Measurements from ENCODE around the gene TLK1.
A peak's percentile ranks its signal among the peaks of the same experiment; 100 is the strongest.

Gene TLK1

DNA sequence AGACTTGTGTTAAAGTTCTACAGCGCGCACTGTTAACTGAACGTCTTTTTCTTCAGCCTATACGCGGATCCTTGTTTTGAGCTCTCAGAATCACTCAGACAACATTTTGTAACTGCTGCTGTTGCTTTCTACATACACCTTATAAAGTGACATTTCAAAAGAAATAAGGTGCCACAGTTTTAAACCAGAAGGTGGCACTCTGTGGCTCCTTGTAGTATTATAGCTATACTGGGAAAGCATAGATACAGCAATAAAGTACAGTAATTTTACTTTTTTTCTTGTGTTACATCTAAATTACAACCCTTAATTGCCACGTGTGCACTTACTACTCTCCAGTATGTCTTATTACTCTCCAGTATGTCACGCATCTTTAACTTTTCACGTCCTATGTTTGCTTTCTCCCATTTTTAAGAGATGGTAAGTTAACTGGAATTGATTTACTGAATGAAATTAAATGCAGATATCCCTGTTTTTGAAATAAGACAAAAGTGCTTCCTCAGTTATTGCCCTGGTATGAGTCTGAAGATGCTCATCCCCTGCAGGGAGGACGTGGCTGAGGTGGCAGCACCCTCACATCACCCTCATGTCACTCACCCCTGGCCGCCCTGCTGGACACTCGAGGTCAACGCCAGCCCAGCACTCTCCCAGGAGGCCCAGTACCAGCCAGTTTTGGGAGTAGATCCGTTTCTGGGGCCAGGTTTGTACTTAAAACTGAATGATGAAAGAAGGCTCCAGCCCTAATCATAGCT lies 193.9 kb downstream of the TLK1 start:
- TF ChIP-seq, protein P1, sequence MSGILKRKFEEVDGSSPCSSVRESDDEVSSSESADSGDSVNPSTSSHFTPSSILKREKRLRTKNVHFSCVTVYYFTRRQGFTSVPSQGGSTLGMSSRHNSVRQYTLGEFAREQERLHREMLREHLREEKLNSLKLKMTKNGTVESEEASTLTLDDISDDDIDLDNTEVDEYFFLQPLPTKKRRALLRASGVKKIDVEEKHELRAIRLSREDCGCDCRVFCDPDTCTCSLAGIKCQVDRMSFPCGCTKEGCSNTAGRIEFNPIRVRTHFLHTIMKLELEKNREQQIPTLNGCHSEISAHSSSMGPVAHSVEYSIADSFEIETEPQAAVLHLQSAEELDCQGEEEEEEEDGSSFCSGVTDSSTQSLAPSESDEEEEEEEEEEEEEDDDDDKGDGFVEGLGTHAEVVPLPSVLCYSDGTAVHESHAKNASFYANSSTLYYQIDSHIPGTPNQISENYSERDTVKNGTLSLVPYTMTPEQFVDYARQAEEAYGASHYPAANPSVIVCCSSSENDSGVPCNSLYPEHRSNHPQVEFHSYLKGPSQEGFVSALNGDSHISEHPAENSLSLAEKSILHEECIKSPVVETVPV (CRISPR knock-in tag; IDR thresholded peaks at IDR 0.05), result no peak
- TF ChIP-seq CSDC2 (CRISPR knock-in tag; IDR thresholded peaks at IDR 0.05) (no peak), ESRRG (CRISPR knock-in tag; IDR thresholded peaks at IDR 0.05) (no peak), ISL1 (CRISPR knock-in tag; IDR thresholded peaks at IDR 0.05) (no peak), ZFP3 (CRISPR knock-in tag; IDR thresholded peaks at IDR 0.05) (no peak)
- ATAC-seq, result peak; percentile 68

DNA sequence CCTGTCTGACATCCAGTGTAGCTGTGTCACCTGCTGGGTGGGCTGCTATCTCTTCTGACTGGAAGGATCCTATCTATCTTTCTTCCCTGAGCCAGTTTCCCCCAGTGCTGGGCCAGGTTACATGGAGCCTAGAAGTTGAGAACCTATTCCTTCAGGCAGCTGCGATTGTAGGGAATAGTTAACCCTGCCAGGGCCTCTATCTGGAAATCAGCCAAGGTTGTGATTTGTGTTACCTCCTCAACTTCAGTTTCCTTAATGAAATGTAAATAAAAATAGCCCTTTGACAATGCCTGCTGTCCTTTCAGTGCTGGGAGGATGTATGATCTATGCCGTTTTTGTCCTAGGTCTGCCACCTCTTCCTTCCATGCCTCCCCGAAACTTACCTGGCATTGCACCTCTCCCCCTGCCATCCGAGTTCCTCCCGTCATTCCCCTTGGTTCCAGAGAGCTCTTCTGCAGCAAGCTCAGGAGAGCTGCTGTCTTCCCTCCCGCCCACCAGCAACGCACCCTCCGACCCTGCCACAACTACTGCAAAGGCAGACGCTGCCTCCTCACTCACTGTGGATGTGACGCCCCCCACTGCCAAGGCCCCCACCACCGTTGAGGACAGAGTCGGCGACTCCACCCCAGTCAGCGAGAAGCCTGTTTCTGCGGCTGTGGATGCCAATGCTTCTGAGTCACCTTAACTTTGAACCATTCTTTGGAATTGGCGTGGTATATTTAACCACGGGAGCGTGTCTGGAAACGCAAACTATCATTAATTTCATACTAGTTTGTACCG lies 195.1 kb downstream of the TLK1 start:
- no peak for TF ChIP-seq ZFP3 (CRISPR knock-in tag; IDR thresholded peaks at IDR 0.05)
- TF ChIP-seq, protein P2, sequence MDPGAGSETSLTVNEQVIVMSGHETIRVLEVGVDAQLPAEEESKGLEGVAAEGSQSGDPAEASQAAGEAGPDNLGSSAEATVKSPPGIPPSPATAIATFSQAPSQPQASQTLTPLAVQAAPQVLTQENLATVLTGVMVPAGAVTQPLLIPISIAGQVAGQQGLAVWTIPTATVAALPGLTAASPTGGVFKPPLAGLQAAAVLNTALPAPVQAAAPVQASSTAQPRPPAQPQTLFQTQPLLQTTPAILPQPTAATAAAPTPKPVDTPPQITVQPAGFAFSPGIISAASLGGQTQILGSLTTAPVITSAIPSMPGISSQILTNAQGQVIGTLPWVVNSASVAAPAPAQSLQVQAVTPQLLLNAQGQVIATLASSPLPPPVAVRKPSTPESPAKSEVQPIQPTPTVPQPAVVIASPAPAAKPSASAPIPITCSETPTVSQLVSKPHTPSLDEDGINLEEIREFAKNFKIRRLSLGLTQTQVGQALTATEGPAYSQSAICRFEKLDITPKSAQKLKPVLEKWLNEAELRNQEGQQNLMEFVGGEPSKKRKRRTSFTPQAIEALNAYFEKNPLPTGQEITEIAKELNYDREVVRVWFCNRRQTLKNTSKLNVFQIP (CRISPR knock-in tag; IDR thresholded peaks at IDR 0.05; ENCODE audit: borderline replicate concordance, low read depth), result no peak
- TF ChIP-seq RARB (CRISPR knock-in tag; IDR thresholded peaks at IDR 0.05), result no peak
- TF ChIP-seq, protein P3, sequence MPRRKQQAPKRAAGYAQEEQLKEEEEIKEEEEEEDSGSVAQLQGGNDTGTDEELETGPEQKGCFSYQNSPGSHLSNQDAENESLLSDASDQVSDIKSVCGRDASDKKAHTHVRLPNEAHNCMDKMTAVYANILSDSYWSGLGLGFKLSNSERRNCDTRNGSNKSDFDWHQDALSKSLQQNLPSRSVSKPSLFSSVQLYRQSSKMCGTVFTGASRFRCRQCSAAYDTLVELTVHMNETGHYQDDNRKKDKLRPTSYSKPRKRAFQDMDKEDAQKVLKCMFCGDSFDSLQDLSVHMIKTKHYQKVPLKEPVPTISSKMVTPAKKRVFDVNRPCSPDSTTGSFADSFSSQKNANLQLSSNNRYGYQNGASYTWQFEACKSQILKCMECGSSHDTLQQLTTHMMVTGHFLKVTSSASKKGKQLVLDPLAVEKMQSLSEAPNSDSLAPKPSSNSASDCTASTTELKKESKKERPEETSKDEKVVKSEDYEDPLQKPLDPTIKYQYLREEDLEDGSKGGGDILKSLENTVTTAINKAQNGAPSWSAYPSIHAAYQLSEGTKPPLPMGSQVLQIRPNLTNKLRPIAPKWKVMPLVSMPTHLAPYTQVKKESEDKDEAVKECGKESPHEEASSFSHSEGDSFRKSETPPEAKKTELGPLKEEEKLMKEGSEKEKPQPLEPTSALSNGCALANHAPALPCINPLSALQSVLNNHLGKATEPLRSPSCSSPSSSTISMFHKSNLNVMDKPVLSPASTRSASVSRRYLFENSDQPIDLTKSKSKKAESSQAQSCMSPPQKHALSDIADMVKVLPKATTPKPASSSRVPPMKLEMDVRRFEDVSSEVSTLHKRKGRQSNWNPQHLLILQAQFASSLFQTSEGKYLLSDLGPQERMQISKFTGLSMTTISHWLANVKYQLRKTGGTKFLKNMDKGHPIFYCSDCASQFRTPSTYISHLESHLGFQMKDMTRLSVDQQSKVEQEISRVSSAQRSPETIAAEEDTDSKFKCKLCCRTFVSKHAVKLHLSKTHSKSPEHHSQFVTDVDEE (CRISPR knock-in tag; IDR thresholded peaks at IDR 0.05), result no peak
- TF ChIP-seq, protein P4, sequence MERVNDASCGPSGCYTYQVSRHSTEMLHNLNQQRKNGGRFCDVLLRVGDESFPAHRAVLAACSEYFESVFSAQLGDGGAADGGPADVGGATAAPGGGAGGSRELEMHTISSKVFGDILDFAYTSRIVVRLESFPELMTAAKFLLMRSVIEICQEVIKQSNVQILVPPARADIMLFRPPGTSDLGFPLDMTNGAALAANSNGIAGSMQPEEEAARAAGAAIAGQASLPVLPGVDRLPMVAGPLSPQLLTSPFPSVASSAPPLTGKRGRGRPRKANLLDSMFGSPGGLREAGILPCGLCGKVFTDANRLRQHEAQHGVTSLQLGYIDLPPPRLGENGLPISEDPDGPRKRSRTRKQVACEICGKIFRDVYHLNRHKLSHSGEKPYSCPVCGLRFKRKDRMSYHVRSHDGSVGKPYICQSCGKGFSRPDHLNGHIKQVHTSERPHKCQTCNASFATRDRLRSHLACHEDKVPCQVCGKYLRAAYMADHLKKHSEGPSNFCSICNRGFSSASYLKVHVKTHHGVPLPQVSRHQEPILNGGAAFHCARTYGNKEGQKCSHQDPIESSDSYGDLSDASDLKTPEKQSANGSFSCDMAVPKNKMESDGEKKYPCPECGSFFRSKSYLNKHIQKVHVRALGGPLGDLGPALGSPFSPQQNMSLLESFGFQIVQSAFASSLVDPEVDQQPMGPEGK (CRISPR knock-in tag; IDR thresholded peaks at IDR 0.05; ENCODE audit: borderline replicate concordance), result no peak
- TF ChIP-seq BACH2 (CRISPR knock-in tag; IDR thresholded peaks at IDR 0.05; ENCODE audit: borderline replicate concordance), result no peak
- no peak for TF ChIP-seq ISL1 (CRISPR knock-in tag; IDR thresholded peaks at IDR 0.05)
- no peak for TF ChIP-seq ZC3H10 (CRISPR knock-in tag; IDR thresholded peaks at IDR 0.05)
- TF ChIP-seq ZFP30 (CRISPR knock-in tag; IDR thresholded peaks at IDR 0.05), result no peak
- no peak for TF ChIP-seq CSDC2 (CRISPR knock-in tag; IDR thresholded peaks at IDR 0.05)
- TF ChIP-seq OSR1 (CRISPR knock-in tag; IDR thresholded peaks at IDR 0.05), result no peak
- no peak for TF ChIP-seq ZNF8 (CRISPR knock-in tag; IDR thresholded peaks at IDR 0.05)
- TF ChIP-seq, protein P1 (CRISPR knock-in tag; IDR thresholded peaks at IDR 0.05), result no peak
- ATAC-seq, result peak; percentile 34

DNA sequence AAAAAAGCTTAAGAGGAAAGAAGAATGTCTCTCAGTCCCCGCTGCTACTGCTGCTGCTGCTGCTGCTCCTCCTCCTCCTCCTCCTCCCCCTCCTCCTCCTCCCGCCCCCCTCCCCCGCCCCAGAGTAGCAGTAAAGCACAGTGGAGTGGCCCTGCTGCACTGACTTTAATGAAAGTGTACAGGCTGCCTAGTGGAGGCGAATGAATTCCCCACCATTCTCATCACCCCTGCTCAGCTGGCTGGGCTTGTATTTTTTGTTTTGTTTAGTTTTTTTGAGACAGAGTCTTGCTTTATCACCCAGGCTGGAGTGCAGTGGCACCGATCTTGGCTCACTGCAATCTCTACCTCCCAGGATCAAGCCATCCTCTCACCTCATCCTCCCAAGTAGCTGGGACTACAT lies 197.3 kb downstream of the TLK1 start:
- TF ChIP-seq ISL1 (CRISPR knock-in tag; IDR thresholded peaks at IDR 0.05) (no peak), ZNF70 (CRISPR knock-in tag; IDR thresholded peaks at IDR 0.05) (no peak), BACH2 (CRISPR knock-in tag; IDR thresholded peaks at IDR 0.05; ENCODE audit: borderline replicate concordance) (no peak), SNAI2 (CRISPR knock-in tag; IDR thresholded peaks at IDR 0.05) (no peak), RARB (CRISPR knock-in tag; IDR thresholded peaks at IDR 0.05) (no peak), ZFP30 (CRISPR knock-in tag; IDR thresholded peaks at IDR 0.05) (no peak), PPARA (CRISPR knock-in tag; IDR thresholded peaks at IDR 0.05; ENCODE audit: borderline replicate concordance) (no peak), OSR1 (CRISPR knock-in tag; IDR thresholded peaks at IDR 0.05) (no peak), ESRRG (CRISPR knock-in tag; IDR thresholded peaks at IDR 0.05) (no peak)
- TF ChIP-seq, protein P2 (CRISPR knock-in tag; IDR thresholded peaks at IDR 0.05; ENCODE audit: borderline replicate concordance, low read depth), result no peak
- TF ChIP-seq, protein P4 (CRISPR knock-in tag; IDR thresholded peaks at IDR 0.05; ENCODE audit: borderline replicate concordance), result no peak
- ATAC-seq, result no peak
